Bone marrow (tissue), 2 donors: ENCODE data around the gene RYR2.

Source experiments
- DNase-seq, 2 donors: peaks; one replicate each; lab custom pipeline; 2025; lab: John Stamatoyannopoulos, UW

RYR2 gene

GRCh38 chr1:237457573-237457972 lies 415.6 kb downstream of the RYR2 start:
- no peak for DNase-seq

GRCh38 chr1:237467320-237467719 lies 425.3 kb downstream of the RYR2 start:
- DNase-seq: no peak

DNA sequence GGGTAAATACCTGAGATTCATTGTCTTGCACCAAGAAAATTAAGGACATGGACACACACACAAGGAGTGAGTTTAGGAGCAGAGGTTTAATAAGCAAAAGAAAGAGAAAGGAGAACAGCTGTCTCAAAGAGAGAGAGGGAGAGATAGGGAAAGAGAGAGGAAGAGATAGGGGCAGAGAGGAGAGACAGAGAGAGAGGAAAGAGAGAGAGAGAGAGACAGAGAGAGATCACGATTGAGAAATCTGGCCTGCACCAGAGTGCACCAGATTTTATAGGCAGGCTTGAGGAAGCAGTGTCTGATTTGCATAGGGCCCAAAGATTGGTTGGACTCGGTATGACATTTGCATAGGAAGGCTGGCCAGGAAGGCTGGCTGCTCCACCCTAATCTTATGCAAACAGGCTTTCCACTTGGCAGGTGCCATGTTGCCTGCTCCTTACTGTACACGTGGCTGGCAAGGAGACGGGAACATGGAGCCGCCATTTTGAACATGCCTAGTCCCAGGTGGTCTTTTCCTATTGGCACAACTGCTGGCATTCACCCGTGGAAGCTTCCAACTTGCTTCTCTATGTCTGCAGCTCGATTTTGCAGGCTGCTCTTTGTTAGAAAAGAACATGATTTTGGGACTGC lies 428.8 kb downstream of the RYR2 start:
- no peak for DNase-seq

- no peak for DNase-seq
Observed at GRCh38 chr1:237471377-237471776, 429.4 kb downstream of the RYR2 start.

DNA sequence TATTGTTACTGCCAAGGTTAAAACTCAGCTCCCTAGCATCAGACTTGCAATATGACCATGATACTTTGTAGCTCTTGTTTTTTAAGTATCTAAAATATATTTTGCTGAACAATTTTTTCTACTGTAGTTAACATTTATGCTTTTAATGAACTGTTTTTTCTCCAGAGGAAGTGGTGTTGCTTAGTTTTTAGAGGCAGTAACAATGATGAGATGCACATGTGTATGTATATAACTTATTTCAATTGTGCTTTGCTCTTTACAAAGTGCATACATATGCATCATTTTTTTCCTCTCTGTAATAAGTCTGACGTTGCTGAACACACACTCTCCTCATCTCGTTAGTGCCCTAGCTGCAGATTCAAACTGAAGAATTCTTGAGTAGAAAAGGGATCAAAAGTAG lies 430.0 kb downstream of the RYR2 start:
- no peak for DNase-seq

- DNase-seq: no peak
Observed at GRCh38 chr1:237473854-237474253, 431.9 kb downstream of the RYR2 start.

GRCh38 chr1:237478082-237478481 lies 436.1 kb downstream of the RYR2 start:
- no peak for DNase-seq

DNA sequence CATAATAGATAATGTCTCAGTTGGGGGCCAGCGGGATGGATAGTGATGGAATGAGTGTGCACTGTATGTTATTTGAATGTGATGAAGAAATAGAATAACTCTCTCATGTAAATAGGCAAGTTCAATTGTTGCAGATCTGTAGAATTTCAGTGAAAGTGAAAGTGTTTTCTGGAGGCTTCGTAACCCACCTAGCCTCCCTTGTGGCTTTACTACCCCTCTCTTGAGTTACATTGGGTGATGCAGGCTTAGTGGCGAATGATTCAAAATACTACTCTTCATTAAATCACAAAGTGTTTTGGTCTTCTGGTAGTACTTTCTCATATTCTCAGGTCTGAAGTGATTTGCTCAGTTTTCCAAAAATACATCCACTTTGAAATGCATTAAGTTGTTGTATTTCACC lies 436.9 kb downstream of the RYR2 start:
- DNase-seq: no peak

GRCh38 chr1:237482777-237483176 lies 440.8 kb downstream of the RYR2 start:
- DNase-seq: no peak

DNA sequence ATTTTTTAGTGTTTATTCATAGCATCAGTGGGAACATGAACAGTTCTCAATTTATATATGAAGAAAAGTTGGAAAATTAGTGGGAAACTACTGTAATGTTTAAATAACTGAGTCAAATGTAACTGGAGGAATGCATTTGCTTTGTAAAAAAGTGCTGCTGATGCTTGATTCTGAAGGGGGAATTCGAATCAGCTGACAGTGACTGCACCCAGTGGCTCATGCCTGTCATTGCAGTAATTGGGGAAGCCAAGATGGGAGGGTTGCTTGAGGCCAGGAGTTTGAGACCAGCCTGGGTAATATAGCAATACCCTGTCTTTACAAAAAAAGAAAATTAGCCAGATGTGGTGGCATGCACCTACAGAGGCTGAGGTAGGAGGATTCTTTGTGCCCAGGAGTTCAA lies 450.4 kb downstream of the RYR2 start:
- DNase-seq: no peak

GRCh38 chr1:237500566-237500965 lies 458.6 kb downstream of the RYR2 start:
- no peak for DNase-seq

- DNase-seq: no peak
Observed at GRCh38 chr1:237503292-237503691, 461.3 kb downstream of the RYR2 start.

DNA sequence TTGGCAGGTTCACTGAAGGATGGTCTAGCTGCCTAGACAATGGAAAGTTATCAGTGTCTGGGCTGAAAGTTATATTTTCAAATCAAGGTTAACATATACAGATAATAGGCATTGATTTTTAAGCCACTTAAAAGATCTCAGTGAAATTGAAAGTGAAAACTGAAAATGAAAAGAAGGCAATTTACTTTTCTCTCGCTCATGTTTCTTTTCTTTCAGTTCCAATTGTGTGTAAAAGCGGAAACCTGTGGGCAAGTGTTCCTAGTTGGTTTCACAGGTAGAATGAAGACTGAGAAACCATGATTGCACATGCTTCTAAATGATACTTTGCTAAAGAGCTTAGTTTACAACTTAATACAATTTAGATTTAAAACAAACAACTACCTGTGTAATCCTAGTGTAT lies 465.0 kb downstream of the RYR2 start:
- DNase-seq: no peak

GRCh38 chr1:237509748-237510147 lies 467.8 kb downstream of the RYR2 start:
- DNase-seq: no peak

DNA sequence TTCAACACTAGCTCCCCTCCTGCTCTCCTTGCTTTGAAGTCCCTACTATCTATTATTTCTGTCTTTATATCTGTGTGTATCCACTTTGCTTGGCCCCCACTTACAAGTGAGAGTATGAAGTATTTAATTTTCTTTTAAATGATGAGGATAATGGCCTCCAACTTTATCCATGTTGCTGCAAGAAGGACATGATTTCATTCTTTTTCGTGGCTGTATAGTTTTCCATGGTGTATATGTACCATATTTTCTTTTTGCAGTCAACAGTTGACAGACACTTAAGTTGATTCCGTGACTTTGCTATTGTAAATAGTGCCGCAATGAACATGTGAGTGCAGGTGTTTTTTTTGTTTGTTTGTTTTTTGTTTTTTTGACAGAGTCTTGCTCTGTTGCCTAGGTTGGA lies 483.1 kb downstream of the RYR2 start:
- DNase-seq: no peak

- no peak for DNase-seq
Observed at GRCh38 chr1:237527761-237528160, 485.8 kb downstream of the RYR2 start.

DNA sequence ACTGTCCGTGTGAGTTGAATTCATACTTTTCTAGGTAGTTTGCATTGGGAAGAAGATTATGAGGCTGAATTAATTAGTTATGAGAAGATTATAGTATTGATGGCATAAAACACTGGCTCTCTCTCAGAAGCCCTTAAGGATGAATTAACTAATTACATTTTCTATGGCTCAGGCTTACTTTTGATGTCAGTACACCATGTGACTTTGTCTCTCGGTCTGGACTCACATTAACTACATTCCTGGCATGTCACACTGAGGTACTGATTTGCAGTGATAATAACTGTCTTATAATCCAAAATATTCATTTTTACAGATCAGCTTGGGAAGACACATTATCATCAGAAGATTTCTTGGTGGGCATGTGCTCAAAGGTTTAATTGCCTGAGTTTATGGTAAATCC lies 486.6 kb downstream of the RYR2 start:
- DNase-seq: no peak

DNA sequence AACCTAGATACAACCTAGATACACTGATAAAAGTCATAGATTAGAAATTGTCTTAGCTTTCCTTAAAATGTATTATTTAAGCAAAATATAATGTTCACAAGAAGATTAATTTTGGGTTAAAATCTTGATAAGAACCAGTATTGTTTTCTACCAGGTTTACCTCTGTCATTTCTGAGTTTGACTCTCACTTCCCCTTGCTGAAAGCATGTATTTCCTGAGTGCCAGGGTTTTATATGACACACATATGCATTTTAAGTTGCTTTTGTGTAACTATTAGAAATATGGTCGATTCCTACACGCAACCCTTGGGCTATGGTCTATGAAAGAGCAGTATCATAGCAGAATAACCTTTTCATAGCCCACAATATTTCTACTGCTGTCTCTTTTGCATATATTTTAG lies 497.1 kb downstream of the RYR2 start:
- DNase-seq: no peak

DNA sequence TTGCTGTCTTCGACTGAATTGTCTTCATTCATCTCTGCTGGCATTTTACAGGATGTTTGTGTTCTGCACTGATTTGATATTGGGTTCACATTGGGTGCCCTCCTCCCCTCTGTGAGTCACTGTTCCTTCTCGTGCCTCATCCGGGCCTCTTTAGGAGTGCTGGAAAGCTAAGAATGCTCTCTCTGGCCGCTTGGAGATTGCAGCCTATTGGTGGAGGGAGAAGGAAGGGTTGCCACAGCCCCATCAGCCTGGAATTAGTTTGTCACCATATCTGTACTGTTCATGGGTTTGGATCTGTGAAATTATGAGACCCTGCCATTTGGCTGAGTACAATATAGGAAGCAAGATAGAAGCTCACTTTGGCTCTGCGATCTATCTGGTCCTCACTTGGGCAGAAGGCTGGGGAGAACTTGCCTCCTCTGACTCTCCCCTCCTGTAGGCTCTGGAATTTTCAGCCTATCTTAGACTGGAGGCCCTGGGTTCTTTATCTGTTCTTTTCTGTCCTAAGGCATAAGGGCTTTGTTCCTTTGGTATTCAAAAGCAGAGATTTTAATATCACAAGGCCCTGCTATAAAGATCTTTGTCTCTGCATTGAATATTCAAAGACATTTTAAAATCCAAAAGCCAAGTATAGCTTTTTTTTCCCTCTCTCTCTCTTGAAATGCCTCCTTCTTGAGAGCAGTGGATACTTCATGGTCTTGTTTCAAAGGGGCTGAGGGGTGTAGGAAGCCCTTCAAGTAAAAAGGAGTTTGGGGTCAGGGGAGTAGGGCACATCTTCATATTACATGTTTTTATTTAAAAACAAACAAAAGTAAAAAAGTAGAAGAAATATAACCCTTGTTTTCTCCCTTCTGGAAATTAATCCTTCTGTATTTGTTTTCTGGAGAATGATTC lies 500.8 kb downstream of the RYR2 start:
- no peak for DNase-seq

- DNase-seq: no peak
Observed at GRCh38 chr1:237553078-237553477, 511.1 kb downstream of the RYR2 start.

DNA sequence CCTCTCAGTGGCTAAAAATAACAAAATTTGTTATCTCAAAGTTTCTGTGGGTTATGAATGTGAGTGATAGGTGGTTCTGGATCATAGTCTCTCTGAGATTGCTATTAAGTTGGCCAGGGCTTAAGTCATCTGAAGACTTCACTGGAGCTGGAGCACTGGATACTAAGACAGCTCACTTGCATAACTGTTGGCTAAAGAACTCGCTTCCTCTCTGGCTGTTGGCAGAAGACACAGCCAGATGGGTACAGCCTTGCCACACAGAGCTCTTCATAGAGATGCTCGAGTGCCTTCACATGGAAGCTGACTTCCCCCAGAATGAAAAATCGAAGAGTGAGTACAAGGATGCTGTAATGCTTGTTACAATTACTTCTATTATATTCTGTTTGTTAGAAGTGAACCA lies 514.9 kb downstream of the RYR2 start:
- no peak for DNase-seq

- DNase-seq: peak in 1 of 2 donors; percentile 6
Observed at GRCh38 chr1:237562242-237562823, 520.3 kb downstream of the RYR2 start.

DNA sequence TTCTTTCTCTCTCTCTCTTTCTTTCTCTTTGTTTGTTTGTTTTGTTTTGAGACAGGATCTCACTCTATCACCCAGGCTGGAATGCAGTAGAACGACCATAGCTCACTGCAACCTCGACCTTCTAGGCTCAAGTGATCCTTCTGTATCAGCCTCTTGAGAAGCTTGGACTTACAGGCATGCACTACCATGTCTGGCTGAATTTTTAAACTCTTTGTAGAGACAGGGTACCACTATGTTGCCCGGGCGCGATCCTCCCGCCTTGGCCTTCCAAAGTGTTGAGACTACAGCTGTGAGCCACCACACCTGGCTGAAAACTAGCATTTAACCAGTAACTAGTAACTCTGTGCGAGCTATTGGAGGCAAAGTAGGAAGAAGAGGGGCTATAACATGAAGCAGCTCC lies 523.3 kb downstream of the RYR2 start:
- no peak for DNase-seq
